ENCODE results near the gene TRIM44. TPM values are rescaled to one million over a fixed set of nuclear protein-coding genes. Genes with fewer than 3 reads are reported as not detected.

Gene TRIM44
- total RNA-seq, 1 experiment from 2014 or later = 33.4 TPM

GRCh38 chr11:35675901-35676610 lies 13.5 kb downstream of the TRIM44 start:
- no peak overlapping the region for H3K9ac ChIP-seq (ENCODE audit: low read length)
- H3K27me3 ChIP-seq (ENCODE audit: insufficient read depth, low read length) = no peaks in the 10 kb centered on the region
- no peaks in the 10 kb centered on the region for H3K4me1 ChIP-seq (ENCODE audit: control insufficient read depth in 1 of 2, insufficient read depth in 2 of 2, low read length in 2 of 2)
- no peak overlapping the region for H3K27ac ChIP-seq (ENCODE audit: low read depth, low read length)
- no TSS peak for BruUV-seq (replicated peaks)
- peaks cover 46% of the 10 kb centered on the region for H3K79me2 ChIP-seq (ENCODE audit: insufficient read depth, low read length)
- no peaks in the 10 kb centered on the region for H3K36me3 ChIP-seq (ENCODE audit: control insufficient read depth in 1 of 2, insufficient read depth in 2 of 2, low read length in 2 of 2)
- TF ChIP-seq CBX3 (IDR thresholded peaks at IDR 0.05; ENCODE audit: low read depth) = no peak
- no peak for TF ChIP-seq ZNF274 (IDR thresholded peaks at IDR 0.05; ENCODE audit: low read depth, low read length)
- TF ChIP-seq POLR2A (IDR thresholded peaks at IDR 0.05; ENCODE audit: borderline replicate concordance, extremely low read depth, insufficient read depth, insufficient read length) = no peak
- TF ChIP-seq ZBTB33 (IDR thresholded peaks at IDR 0.05; ENCODE audit: extremely low read depth, insufficient replicate concordance, low read length) = no peak
- no peak for TF ChIP-seq FOSL1 (IDR thresholded peaks at IDR 0.05; ENCODE audit: low read depth)
- no peak for TF ChIP-seq MAX (IDR thresholded peaks at IDR 0.05)
- TF ChIP-seq SRF (IDR thresholded peaks at IDR 0.05; ENCODE audit: low read depth) = no peak
- TF ChIP-seq EZH2 (IDR thresholded peaks at IDR 0.05) = no peak
- no peak for TF ChIP-seq CEBPB (IDR thresholded peaks at IDR 0.05; ENCODE audit: low read depth)
- no peaks in the 10 kb centered on the region for H3K9me3 ChIP-seq (ENCODE audit: control insufficient read depth in 1 of 2, insufficient read depth in 1 of 2, low read depth in 1 of 2, low read length in 2 of 2)
- DNase-seq (ENCODE audit: low read depth, low spot score) = no peak
- no peak overlapping the region for H3K4me2 ChIP-seq (ENCODE audit: low read length)
- H2AFZ ChIP-seq (ENCODE audit: low read depth, low read length, poor library complexity, severe bottlenecking) = no peak overlapping the region
- intact Hi-C loops (cut with micrococcal nuclease) = no loop called here
- H3K9me2 ChIP-seq (ENCODE audit: insufficient read depth) = no peaks in the 10 kb centered on the region
- no peak overlapping the region for H3K4me3 ChIP-seq (replicated peaks in 1 of 2; ENCODE audit: low read depth in 1 of 2, low read length in 2 of 2)
- ChIA-PET RAD21 (ENCODE audit: low non-redundant PET in 1 of 2, low total read pairs in 2 of 2, uncharacterized antibody in 2 of 2, unreplicated experiment in 2 of 2) (no interaction called here), CTCF (no interaction called here), POLR2A (no interaction called here)
- no peak for ATAC-seq
- no peaks in the 10 kb centered on the region for H4K20me1 ChIP-seq (ENCODE audit: insufficient read depth)

All from HCT116 (cell line).